PC-9 (cell line): ENCODE results near the gene STX12.

ENCODE experiments used
- EZH2 ChIP-seq: fragments of 200-600 bp; sonication (generic); IDR thresholded peaks from 2 replicates; pipeline ENCODE4 v1.8.0; 2017; ENCODE audit warnings: antibody characterized with exemption, low read depth
- TF ChIP-seq, protein P1 (sequence below): fragments of 200-600 bp; sonication (generic); conservative IDR thresholded peaks from 2 replicates; pipeline ENCODE4 v1.6.1; 2017; ENCODE audit warnings: mixed run types, antibody characterized with exemption, mild to moderate bottlenecking, moderate library complexity

GRCh38 chr1:27787895-27788294, 14.9 kb downstream of the STX12 start:
- TF ChIP-seq, protein P1, sequence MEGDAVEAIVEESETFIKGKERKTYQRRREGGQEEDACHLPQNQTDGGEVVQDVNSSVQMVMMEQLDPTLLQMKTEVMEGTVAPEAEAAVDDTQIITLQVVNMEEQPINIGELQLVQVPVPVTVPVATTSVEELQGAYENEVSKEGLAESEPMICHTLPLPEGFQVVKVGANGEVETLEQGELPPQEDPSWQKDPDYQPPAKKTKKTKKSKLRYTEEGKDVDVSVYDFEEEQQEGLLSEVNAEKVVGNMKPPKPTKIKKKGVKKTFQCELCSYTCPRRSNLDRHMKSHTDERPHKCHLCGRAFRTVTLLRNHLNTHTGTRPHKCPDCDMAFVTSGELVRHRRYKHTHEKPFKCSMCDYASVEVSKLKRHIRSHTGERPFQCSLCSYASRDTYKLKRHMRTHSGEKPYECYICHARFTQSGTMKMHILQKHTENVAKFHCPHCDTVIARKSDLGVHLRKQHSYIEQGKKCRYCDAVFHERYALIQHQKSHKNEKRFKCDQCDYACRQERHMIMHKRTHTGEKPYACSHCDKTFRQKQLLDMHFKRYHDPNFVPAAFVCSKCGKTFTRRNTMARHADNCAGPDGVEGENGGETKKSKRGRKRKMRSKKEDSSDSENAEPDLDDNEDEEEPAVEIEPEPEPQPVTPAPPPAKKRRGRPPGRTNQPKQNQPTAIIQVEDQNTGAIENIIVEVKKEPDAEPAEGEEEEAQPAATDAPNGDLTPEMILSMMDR = no peak
- TF ChIP-seq EZH2 = no peak
